HepG2 (cell line): Measurements from ENCODE around the gene PSMB11. TPM values are rescaled to one million over a fixed set of nuclear protein-coding genes. Genes with fewer than 3 reads are reported as not detected.

ENCODE experiments used
- FOXO1 ChIP-seq: sonication (generic); formaldehyde crosslinking; IDR thresholded peaks from 2 replicates; pipeline ENCODE4 v1.4.0; 2020; ENCODE audit warnings: missing genetic modification reagents
- GABPB1 ChIP-seq: IDR thresholded peaks from 2 replicates; pipeline ENCODE4 v1.6.1; 2016; ENCODE audit warnings: mild to moderate bottlenecking, missing genetic modification reagents, moderate library complexity, missing compliant biosample characterization
- IKZF1 ChIP-seq: fragments of 450-650 bp; IDR thresholded peaks from 2 replicates; pipeline ENCODE4 v1.7.1; 2016
- IRX3 ChIP-seq: sonication (generic); formaldehyde crosslinking; IDR thresholded peaks from 2 replicates; pipeline ENCODE4 v1.8.1; 2023; ENCODE audit warnings: mild to moderate bottlenecking, low read depth, missing genetic modification reagents, borderline replicate concordance
- NCOA5 ChIP-seq: sonication (generic); formaldehyde crosslinking; IDR thresholded peaks from 2 replicates; pipeline ENCODE4 v1.4.0; 2020; ENCODE audit warnings: missing genetic modification reagents
- ZBTB3 ChIP-seq: sonication (generic); formaldehyde crosslinking; IDR thresholded peaks from 2 replicates; pipeline ENCODE4 v1.4.0; 2020; ENCODE audit warnings: low read depth, mild to moderate bottlenecking, moderate library complexity, missing genetic modification reagents, borderline replicate concordance
- ZC3H13 ChIP-seq: sonication (generic); formaldehyde crosslinking; IDR thresholded peaks from 2 replicates; pipeline ENCODE4 v1.8.1; 2023; ENCODE audit warnings: mild to moderate bottlenecking, missing genetic modification reagents, moderate library complexity
- ZFP41 ChIP-seq: sonication (generic); formaldehyde crosslinking; IDR thresholded peaks from 2 replicates; pipeline ENCODE4 v1.4.0; 2020; ENCODE audit warnings: mild to moderate bottlenecking, missing genetic modification reagents, borderline replicate concordance
- ZNF501 ChIP-seq: sonication (generic); formaldehyde crosslinking; IDR thresholded peaks from 2 replicates; pipeline ENCODE4 v1.5.1; 2020; ENCODE audit warnings: mild to moderate bottlenecking, moderate library complexity, missing genetic modification reagents
- ZSCAN20 ChIP-seq: sonication (generic); formaldehyde crosslinking; IDR thresholded peaks from 2 replicates; pipeline ENCODE4 v1.4.0; 2020; ENCODE audit warnings: missing genetic modification reagents, mild to moderate bottlenecking, borderline replicate concordance
- polyA plus RNA-seq, 8 experiments: library from polyadenylated mRNA; depleted of rRNA in 3 of 8; stranded (reverse) in 7 of 8; unstranded in 1 of 8; fragments of >200 nt; fragmentation: Illumina TruSeq in 4 of 8; extraction: Trizol in 4 of 8; gene quantifications; 2 replicates each; pipeline versions ENCODE4 v1.2.1 to v1.2.3, GENCODE V29; 2011 to 2016; ENCODE audit warnings: low read depth in 4 of 8, missing spikeins in 1 of 8, mixed read lengths in 1 of 8; ENCODE audit not compliant: insufficient read depth in 1 of 8
- total RNA-seq, 5 experiments: library from RNA; depleted of rRNA; stranded (reverse); fragments of >200 nt; fragmentation: Illumina TruSeq; extraction: Trizol; gene quantifications; 2 replicates each; pipeline ENCODE4 v1.2.3, GENCODE V29; 2016; ENCODE audit warnings: low read depth in 1 of 5
- TF ChIP-seq, protein P1 (sequence below): sonication (generic); formaldehyde crosslinking; IDR thresholded peaks from 2 replicates; pipeline ENCODE4 v1.4.0; 2020; ENCODE audit warnings: missing genetic modification reagents
- TF ChIP-seq, protein P2 (sequence below): sonication (generic); formaldehyde crosslinking; IDR thresholded peaks from 2 replicates; pipeline ENCODE4 v1.4.0; 2020; ENCODE audit warnings: missing genetic modification reagents
- TF ChIP-seq, protein P3 (sequence below): sonication (generic); formaldehyde crosslinking; IDR thresholded peaks from 2 replicates; pipeline ENCODE4 v1.4.0; 2020; ENCODE audit warnings: missing genetic modification reagents, borderline replicate concordance
- TF ChIP-seq, protein P4 (sequence below): sonication (generic); formaldehyde crosslinking; IDR thresholded peaks from 2 replicates; pipeline ENCODE4 v1.8.0; 2022; ENCODE audit warnings: mild to moderate bottlenecking, missing genetic modification reagents; ENCODE audit not compliant: insufficient replicate concordance
- TF ChIP-seq, protein P5 (sequence below): fragments of 450-650 bp; IDR thresholded peaks from 2 replicates; pipeline ENCODE4 v1.6.1; 2017; ENCODE audit warnings: mild to moderate bottlenecking
- TF ChIP-seq, protein P6 (sequence below): sonication (generic); formaldehyde crosslinking; IDR thresholded peaks from 2 replicates; pipeline ENCODE4 v1.5.1; 2020; ENCODE audit warnings: missing genetic modification reagents, mild to moderate bottlenecking, borderline replicate concordance
- TF ChIP-seq, protein P7 (sequence below): sonication (generic); formaldehyde crosslinking; IDR thresholded peaks from 2 replicates; pipeline ENCODE4 v1.4.0; 2020; ENCODE audit warnings: missing genetic modification reagents
- TF ChIP-seq, protein P8 (sequence below): IDR thresholded peaks from 2 replicates; pipeline ENCODE4 v1.6.1; 2018; ENCODE audit warnings: missing genetic modification reagents, mild to moderate bottlenecking, missing compliant biosample characterization

Gene PSMB11
- total and polyA plus RNA-seq, 2 of the 13 experiments (the other 11 are each of a cell fraction or from before 2014, with no cell fraction given): not detected

DNA sequence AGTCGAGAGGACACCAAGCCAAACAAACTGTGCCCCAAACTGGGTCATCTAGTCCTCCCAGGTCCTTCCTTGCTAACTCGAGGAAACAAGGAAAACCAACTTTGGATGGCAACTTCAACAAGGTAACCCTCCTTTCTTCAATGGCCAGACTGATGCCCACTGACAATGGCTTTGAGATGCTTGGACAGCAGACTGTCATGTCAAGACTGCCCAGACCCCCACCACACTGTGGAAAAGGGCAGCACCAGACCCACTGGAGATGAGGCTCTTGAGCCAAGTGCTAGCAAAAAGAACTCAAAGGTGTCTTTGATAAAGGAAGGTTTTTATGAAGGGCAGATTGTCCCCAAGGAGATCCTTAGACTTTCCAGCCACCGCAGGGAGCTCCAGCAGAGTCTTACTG, 24.4 kb downstream of the PSMB11 start (continued):
- TF ChIP-seq, protein P1, sequence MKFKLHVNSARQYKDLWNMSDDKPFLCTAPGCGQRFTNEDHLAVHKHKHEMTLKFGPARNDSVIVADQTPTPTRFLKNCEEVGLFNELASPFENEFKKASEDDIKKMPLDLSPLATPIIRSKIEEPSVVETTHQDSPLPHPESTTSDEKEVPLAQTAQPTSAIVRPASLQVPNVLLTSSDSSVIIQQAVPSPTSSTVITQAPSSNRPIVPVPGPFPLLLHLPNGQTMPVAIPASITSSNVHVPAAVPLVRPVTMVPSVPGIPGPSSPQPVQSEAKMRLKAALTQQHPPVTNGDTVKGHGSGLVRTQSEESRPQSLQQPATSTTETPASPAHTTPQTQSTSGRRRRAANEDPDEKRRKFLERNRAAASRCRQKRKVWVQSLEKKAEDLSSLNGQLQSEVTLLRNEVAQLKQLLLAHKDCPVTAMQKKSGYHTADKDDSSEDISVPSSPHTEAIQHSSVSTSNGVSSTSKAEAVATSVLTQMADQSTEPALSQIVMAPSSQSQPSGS (CRISPR knock-in tag): no peak
- no peak for TF ChIP-seq IRX3
- no peak for TF ChIP-seq ZBTB3 (CRISPR knock-in tag)
- no peak for TF ChIP-seq ZSCAN20 (CRISPR knock-in tag)
- TF ChIP-seq, protein P2, sequence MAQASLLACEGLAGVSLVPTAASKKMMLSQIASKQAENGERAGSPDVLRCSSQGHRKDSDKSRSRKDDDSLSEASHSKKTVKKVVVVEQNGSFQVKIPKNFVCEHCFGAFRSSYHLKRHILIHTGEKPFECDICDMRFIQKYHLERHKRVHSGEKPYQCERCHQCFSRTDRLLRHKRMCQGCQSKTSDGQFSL: no peak
- TF ChIP-seq, protein P3, sequence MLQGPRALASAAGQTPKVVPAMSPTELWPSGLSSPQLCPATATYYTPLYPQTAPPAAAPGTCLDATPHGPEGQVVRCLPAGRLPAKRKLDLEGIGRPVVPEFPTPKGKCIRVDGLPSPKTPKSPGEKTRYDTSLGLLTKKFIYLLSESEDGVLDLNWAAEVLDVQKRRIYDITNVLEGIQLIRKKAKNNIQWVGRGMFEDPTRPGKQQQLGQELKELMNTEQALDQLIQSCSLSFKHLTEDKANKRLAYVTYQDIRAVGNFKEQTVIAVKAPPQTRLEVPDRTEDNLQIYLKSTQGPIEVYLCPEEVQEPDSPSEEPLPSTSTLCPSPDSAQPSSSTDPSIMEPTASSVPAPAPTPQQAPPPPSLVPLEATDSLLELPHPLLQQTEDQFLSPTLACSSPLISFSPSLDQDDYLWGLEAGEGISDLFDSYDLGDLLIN (CRISPR knock-in tag): no peak
- TF ChIP-seq IKZF1: no peak
- TF ChIP-seq, protein P4, sequence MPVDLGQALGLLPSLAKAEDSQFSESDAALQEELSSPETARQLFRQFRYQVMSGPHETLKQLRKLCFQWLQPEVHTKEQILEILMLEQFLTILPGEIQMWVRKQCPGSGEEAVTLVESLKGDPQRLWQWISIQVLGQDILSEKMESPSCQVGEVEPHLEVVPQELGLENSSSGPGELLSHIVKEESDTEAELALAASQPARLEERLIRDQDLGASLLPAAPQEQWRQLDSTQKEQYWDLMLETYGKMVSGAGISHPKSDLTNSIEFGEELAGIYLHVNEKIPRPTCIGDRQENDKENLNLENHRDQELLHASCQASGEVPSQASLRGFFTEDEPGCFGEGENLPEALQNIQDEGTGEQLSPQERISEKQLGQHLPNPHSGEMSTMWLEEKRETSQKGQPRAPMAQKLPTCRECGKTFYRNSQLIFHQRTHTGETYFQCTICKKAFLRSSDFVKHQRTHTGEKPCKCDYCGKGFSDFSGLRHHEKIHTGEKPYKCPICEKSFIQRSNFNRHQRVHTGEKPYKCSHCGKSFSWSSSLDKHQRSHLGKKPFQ (CRISPR knock-in tag): no peak
- no peak for TF ChIP-seq NCOA5 (CRISPR knock-in tag)
- TF ChIP-seq, protein P5, sequence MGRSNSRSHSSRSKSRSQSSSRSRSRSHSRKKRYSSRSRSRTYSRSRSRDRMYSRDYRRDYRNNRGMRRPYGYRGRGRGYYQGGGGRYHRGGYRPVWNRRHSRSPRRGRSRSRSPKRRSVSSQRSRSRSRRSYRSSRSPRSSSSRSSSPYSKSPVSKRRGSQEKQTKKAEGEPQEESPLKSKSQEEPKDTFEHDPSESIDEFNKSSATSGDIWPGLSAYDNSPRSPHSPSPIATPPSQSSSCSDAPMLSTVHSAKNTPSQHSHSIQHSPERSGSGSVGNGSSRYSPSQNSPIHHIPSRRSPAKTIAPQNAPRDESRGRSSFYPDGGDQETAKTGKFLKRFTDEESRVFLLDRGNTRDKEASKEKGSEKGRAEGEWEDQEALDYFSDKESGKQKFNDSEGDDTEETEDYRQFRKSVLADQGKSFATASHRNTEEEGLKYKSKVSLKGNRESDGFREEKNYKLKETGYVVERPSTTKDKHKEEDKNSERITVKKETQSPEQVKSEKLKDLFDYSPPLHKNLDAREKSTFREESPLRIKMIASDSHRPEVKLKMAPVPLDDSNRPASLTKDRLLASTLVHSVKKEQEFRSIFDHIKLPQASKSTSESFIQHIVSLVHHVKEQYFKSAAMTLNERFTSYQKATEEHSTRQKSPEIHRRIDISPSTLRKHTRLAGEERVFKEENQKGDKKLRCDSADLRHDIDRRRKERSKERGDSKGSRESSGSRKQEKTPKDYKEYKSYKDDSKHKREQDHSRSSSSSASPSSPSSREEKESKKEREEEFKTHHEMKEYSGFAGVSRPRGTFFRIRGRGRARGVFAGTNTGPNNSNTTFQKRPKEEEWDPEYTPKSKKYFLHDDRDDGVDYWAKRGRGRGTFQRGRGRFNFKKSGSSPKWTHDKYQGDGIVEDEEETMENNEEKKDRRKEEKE: no peak
- TF ChIP-seq ZFP41: peak; percentile 40; the same call in 1 of the 2 replicates
- TF ChIP-seq ZNF501 (CRISPR knock-in tag): 0 out of 2 replicates have a peak, but pooled peaks have one; percentile 26
- TF ChIP-seq GABPB1 (CRISPR knock-in tag): no peak
- peak; percentile 80 for TF ChIP-seq ZC3H13 (CRISPR knock-in tag)
- TF ChIP-seq FOXO1 (CRISPR knock-in tag): no peak
- TF ChIP-seq, protein P6, sequence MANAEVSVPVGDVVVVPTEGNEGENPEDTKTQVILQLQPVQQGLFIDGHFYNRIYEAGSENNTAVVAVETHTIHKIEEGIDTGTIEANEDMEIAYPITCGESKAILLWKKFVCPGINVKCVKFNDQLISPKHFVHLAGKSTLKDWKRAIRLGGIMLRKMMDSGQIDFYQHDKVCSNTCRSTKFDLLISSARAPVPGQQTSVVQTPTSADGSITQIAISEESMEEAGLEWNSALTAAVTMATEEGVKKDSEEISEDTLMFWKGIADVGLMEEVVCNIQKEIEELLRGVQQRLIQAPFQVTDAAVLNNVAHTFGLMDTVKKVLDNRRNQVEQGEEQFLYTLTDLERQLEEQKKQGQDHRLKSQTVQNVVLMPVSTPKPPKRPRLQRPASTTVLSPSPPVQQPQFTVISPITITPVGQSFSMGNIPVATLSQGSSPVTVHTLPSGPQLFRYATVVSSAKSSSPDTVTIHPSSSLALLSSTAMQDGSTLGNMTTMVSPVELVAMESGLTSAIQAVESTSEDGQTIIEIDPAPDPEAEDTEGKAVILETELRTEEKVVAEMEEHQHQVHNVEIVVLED: no peak
- TF ChIP-seq, protein P7, sequence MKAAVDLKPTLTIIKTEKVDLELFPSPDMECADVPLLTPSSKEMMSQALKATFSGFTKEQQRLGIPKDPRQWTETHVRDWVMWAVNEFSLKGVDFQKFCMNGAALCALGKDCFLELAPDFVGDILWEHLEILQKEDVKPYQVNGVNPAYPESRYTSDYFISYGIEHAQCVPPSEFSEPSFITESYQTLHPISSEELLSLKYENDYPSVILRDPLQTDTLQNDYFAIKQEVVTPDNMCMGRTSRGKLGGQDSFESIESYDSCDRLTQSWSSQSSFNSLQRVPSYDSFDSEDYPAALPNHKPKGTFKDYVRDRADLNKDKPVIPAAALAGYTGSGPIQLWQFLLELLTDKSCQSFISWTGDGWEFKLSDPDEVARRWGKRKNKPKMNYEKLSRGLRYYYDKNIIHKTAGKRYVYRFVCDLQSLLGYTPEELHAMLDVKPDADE (CRISPR knock-in tag): no peak
- TF ChIP-seq, protein P8, sequence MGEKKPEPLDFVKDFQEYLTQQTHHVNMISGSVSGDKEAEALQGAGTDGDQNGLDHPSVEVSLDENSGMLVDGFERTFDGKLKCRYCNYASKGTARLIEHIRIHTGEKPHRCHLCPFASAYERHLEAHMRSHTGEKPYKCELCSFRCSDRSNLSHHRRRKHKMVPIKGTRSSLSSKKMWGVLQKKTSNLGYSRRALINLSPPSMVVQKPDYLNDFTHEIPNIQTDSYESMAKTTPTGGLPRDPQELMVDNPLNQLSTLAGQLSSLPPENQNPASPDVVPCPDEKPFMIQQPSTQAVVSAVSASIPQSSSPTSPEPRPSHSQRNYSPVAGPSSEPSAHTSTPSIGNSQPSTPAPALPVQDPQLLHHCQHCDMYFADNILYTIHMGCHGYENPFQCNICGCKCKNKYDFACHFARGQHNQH (CRISPR knock-in tag): no peak
